Measurements from ENCODE around the gene SOX9. TPM values are rescaled to one million over a fixed set of nuclear protein-coding genes. Genes with fewer than 3 reads are reported as not detected.

The SOX9 gene
- total and polyA plus RNA-seq, 2 of the 8 experiments (the other 6 are each of a cell fraction or from before 2014, with no cell fraction given), result 1.9 to 4.9 TPM

DNA sequence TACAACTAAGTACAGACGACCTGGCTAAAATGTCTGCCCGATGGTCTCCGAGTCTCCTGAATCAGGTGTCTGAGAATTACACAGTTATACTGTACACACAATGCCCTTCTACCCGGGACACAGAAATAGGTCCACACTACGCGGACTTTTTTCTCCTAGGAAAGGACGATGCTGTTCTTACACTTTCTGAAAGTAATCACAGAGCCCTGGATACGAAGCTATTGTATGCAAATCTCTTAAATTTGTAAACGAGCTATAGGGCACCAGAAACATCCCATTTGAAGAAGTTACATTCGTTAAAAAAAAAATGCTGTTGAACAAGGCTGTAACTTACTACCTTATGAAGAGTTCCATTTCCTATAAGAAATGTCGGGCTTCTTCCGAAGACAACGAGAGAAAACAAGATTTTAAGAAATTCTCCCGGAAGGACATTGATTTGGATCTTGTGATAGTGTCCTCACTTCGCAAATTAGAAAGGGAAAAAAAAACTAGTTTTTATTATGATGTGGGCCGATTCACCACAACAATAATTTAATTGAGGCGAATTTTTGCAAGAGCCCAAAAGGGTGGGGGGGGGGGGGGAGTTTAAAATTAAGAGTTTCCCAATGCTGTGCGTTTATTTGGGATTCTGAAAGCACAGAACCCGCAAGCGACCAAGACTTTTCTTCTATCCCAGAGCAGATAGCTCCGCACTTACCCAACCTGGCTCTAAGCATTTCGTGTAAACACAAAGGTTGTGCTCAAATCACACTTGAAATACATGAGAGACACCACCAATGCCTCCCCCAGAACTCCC is 1.5 kb upstream of the SOX9 start:
- FAIRE-seq, result no peak
- Histone ChIP-seq H4K20me1 (replicated peaks in 1 of 2; ENCODE audit: control insufficient read depth in 1 of 2, insufficient read depth in 2 of 2, low read length in 2 of 2) (peaks cover 3 to 7% of the 10 kb centered on the region in 2 experiments), H3K23me2 (ENCODE audit: low read depth, low read length) (peaks cover 50% of the 10 kb centered on the region), H3K18ac (ENCODE audit: extremely low read depth, low read length) (no peak overlapping the region), H4K91ac (replicated peaks; ENCODE audit: insufficient read length, low read length) (no peak overlapping the region), H3K79me2 (ENCODE audit: control insufficient read depth in 1 of 2, insufficient read depth in 2 of 2, low read length in 2 of 2) (no peaks in the 10 kb centered on the region), H3K36me3 (ENCODE audit: control insufficient read depth in 2 of 4, insufficient read depth in 4 of 4, low read length in 3 of 4) (peaks cover 0 to 15% (median 4%) of the 10 kb centered on the region in 4 experiments; a peak in 2 of 8 replicates), H3K56ac (replicated peaks; ENCODE audit: insufficient read length, low read depth, low read length) (no peak overlapping the region), H3K9me3 (ENCODE audit: insufficient read depth in 2 of 2, low read depth in 1 of 2, low read length in 1 of 2) (no peaks in the 10 kb centered on the region), H2BK15ac (ENCODE audit: low read length) (no peak overlapping the region), H2BK5ac (ENCODE audit: low read depth, low read length) (no peak overlapping the region), H2BK20ac (ENCODE audit: low read length) (no peak overlapping the region), H3K9ac (replicated peaks in 1 of 4; ENCODE audit: extremely low read depth in 1 of 4, low read depth in 3 of 4, low read length in 3 of 4) (no peak overlapping the region), H3K23ac (ENCODE audit: insufficient read length) (no peak overlapping the region), H3K27ac (ENCODE audit: low read depth, low read length) (no peak overlapping the region), H3K14ac (ENCODE audit: insufficient read length) (no peak overlapping the region), H2AK5ac (ENCODE audit: low read depth, low read length) (no peak overlapping the region), H3K79me1 (ENCODE audit: low read depth, low read length) (no peaks in the 10 kb centered on the region), H4K5ac (ENCODE audit: insufficient read length, low read depth, low read length) (no peak overlapping the region), H2BK12ac (ENCODE audit: low read depth, low read length) (no peak overlapping the region; the same call in 1 of the 2 replicates), H2BK120ac (replicated peaks; ENCODE audit: low read depth, low read length) (no peak overlapping the region), H3K4me1 (replicated peaks in 1 of 4; ENCODE audit: control insufficient read depth in 3 of 4, insufficient read depth in 4 of 4, low read length in 3 of 4) (peaks cover 0 to 26% (median 19%) of the 10 kb centered on the region in 4 experiments; a peak in 6 of 7 replicates), H3K4me2 (ENCODE audit: insufficient read depth in 1 of 2, low read depth in 2 of 2, low read length in 2 of 2) (peak overlapping the region; percentile 91 to 93), H3K27me3 (replicated peaks in 1 of 4; ENCODE audit: control insufficient read depth in 3 of 4, extremely low read depth in 1 of 4, insufficient read depth in 3 of 4, low read length in 3 of 4) (peaks cover 33 to 82% (median 68%) of the 10 kb centered on the region in 4 experiments), H2AFZ (ENCODE audit: low read length) (0 out of 2 replicates have a peak overlapping the region, but pooled peaks have one; percentile 10), H3K4me3 (ENCODE audit: extremely low read depth in 1 of 4, insufficient read depth in 2 of 4, low read depth in 3 of 4, low read length in 4 of 4) (peak overlapping the region; percentile 42 to 93 (median 58); a peak in 5 of 8 replicates), H3K4ac (replicated peaks; ENCODE audit: insufficient read length, low read depth, low read length) (no peak overlapping the region), H4K8ac (ENCODE audit: extremely low read depth, insufficient read depth, low read length) (no peak overlapping the region)
- CTCF ChIA-PET (ENCODE audit: partially characterized antibody), result interaction anchor here (0.7 to 2.7 kb wide), 15 partner anchors 10 to 944 kb away, joined by 3 to 11 read pairs (median 3); no protein-coding TSS in a partner anchor
- DNase-seq (ENCODE audit: low read depth in 1 of 2, low spot score in 2 of 2), result no peak
- POLR2A ChIA-PET (ENCODE audit: partially characterized antibody), result no interaction called here
- WGBS, 2 experiments (ENCODE audit: extremely low coverage in 1 of 2, insufficient coverage in 1 of 2, insufficient read length in 1 of 2, insufficient replicate concordance in 2 of 2, low coverage in 1 of 2, low lambda C conversion rate in 2 of 2, missing lambda C conversion rate in 1 of 2), result 23% methylated on average over 20 of the region's 22 CpGs; no CpG with 5 or more reads in 1 of the 2 experiments
- TF ChIP-seq MAFK (IDR thresholded peaks at IDR 0.05; ENCODE audit: low read depth, low read length) (no peak), CBX8 (IDR thresholded peaks at IDR 0.05; ENCODE audit: borderline replicate concordance, low read depth, low read length) (0 out of 2 replicates have a peak, but pooled peaks have one; percentile 59)
